Stimulated activated CD8-positive, alpha-beta memory T cell treated with anti-CD3 and anti-CD28 coated beads, Interleukin-7, amount 100 ng/mL, for 4 hours (primary cell): ENCODE results near the gene MUC5AC.
"Not testable (repeated sequence)": the region's sequence is repeated elsewhere in the genome, so short reads cannot be mapped to it uniquely, and the experiment has no call there.

ENCODE experiments used
- DNase-seq, 2 donors: peaks; one replicate each; pipeline ENCODE4 v3.0.0-alpha.2; 2020; ENCODE audit warnings: low read depth in 2 of 2

Gene MUC5AC

GRCh38 chr11:1234771-1235305 is 77.1 kb downstream of the MUC5AC start:
- no peak for DNase-seq

- DNase-seq: no peak
Measured at GRCh38 chr11:1235306-1235900, 77.7 kb downstream of the MUC5AC start.

- DNase-seq: no peak
Measured at GRCh38 chr11:1235901-1236315, 78.2 kb downstream of the MUC5AC start.

GRCh38 chr11:1236316-1237127 is 78.8 kb downstream of the MUC5AC start:
- no peak for DNase-seq

- no peak for DNase-seq
Measured at GRCh38 chr11:1237128-1237580, 79.4 kb downstream of the MUC5AC start.

- no peak for DNase-seq
Measured at GRCh38 chr11:1237851-1238250, 80.1 kb downstream of the MUC5AC start.

GRCh38 chr11:1238767-1239595 is 81.2 kb downstream of the MUC5AC start:
- no peak for DNase-seq

- no peak for DNase-seq
Measured at GRCh38 chr11:1239596-1240205, 81.9 kb downstream of the MUC5AC start.

GRCh38 chr11:1240771-1241170 is 83.0 kb downstream of the MUC5AC start:
- DNase-seq: no peak

- no peak for DNase-seq
Measured at GRCh38 chr11:1241706-1242105, 84.0 kb downstream of the MUC5AC start.

GRCh38 chr11:1242289-1242688 is 84.5 kb downstream of the MUC5AC start:
- no peak for DNase-seq

- not testable (repeated sequence) for DNase-seq
Measured at GRCh38 chr11:1242751-1243150, 85.0 kb downstream of the MUC5AC start.

GRCh38 chr11:1243521-1243920 is 85.8 kb downstream of the MUC5AC start:
- not testable (repeated sequence) for DNase-seq

GRCh38 chr11:1244557-1244956 is 86.8 kb downstream of the MUC5AC start:
- not testable (repeated sequence) for DNase-seq

GRCh38 chr11:1245717-1246116 is 88.0 kb downstream of the MUC5AC start:
- not testable (repeated sequence) for DNase-seq

GRCh38 chr11:1246301-1246700 is 88.5 kb downstream of the MUC5AC start:
- not testable (repeated sequence) for DNase-seq

- DNase-seq: not testable (repeated sequence)
Measured at GRCh38 chr11:1247026-1247425, 89.3 kb downstream of the MUC5AC start.

- DNase-seq: not testable (repeated sequence)
Measured at GRCh38 chr11:1248951-1249350, 91.2 kb downstream of the MUC5AC start.

GRCh38 chr11:1250411-1250810 is 92.7 kb downstream of the MUC5AC start:
- DNase-seq: not testable (repeated sequence)
